Astrocyte of the spinal cord (primary cell): ENCODE data around the gene UFM1.
"Not testable (repeated sequence)": the region's sequence is repeated elsewhere in the genome, so short reads cannot be mapped to it uniquely, and the experiment has no call there.

Experiments
- DNase-seq: peaks from one replicate; pipeline ENCODE4 v3.0.0; 2011; ENCODE audit warnings: low read depth, low spot score
- H3K4me3 ChIP-seq: 2 replicates; pipeline ENCODE4 v1.5.1; 2011; ENCODE audit warnings: low read depth, mild to moderate bottlenecking, low read length, moderate library complexity
- CTCF ChIP-seq: IDR thresholded peaks from 2 replicates; pipeline ENCODE4 v1.5.1; 2012; ENCODE audit warnings: low read depth, mild to moderate bottlenecking, low read length, inconsistent platforms
- in situ Hi-C: cut with HindIII; loops from 2 replicates; pipeline ENCODE4 v1.10.0; 2017; ENCODE audit warnings: low sequenced_read_pairs

UFM1 gene

GRCh38 chr13:38363219-38363618 lies 13.6 kb downstream of the UFM1 start:
- in situ Hi-C loops: no loop called here
- no peak overlapping the region for H3K4me3 ChIP-seq
- no peak for TF ChIP-seq CTCF
- no peak for DNase-seq

- H3K4me3 ChIP-seq, in situ Hi-C loops, DNase-seq: not testable (repeated sequence)
Observed at GRCh38 chr13:38363746-38364145, 14.1 kb downstream of the UFM1 start.

- H3K4me3 ChIP-seq: no peak overlapping the region
- no peak for TF ChIP-seq CTCF
- in situ Hi-C loops: no loop called here
- no peak for DNase-seq
Observed at GRCh38 chr13:38365661-38366060, 16.0 kb downstream of the UFM1 start.

- H3K4me3 ChIP-seq: no peak overlapping the region
- no peak for TF ChIP-seq CTCF
- peak; percentile 8 for DNase-seq
- in situ Hi-C loops: no loop called here
Observed at GRCh38 chr13:38366954-38367645, 17.4 kb downstream of the UFM1 start.

GRCh38 chr13:38369058-38369457 lies 19.4 kb downstream of the UFM1 start:
- no peak for TF ChIP-seq CTCF
- no peak overlapping the region for H3K4me3 ChIP-seq
- DNase-seq: no peak
- in situ Hi-C loops: no loop called here

GRCh38 chr13:38370096-38370495 lies 20.4 kb downstream of the UFM1 start:
- H3K4me3 ChIP-seq, DNase-seq, in situ Hi-C loops: not testable (repeated sequence)

GRCh38 chr13:38372820-38373383 lies 23.3 kb downstream of the UFM1 start:
- in situ Hi-C loops: no loop called here
- no peak overlapping the region for H3K4me3 ChIP-seq
- TF ChIP-seq CTCF: no peak
- no peak for DNase-seq

GRCh38 chr13:38376546-38376945 lies 26.9 kb downstream of the UFM1 start:
- in situ Hi-C loops: no loop called here
- TF ChIP-seq CTCF: no peak
- no peak for DNase-seq
- H3K4me3 ChIP-seq: no peak overlapping the region
